NB4 (cell line): ENCODE measurements around the gene NUPR1.

Source experiments
- MAX ChIP-seq: IDR thresholded peaks from 2 replicates; pipeline ENCODE4 v1.6.1; 2011; ENCODE audit warnings: low read depth, low read length
- POLR2A ChIP-seq: IDR thresholded peaks from 2 replicates; pipeline ENCODE4 v1.6.1; 2011; ENCODE audit warnings: mild to moderate bottlenecking; ENCODE audit not compliant: insufficient read length; ENCODE audit errors: extremely low read depth
- TF ChIP-seq, protein P1 (sequence below): IDR thresholded peaks from one replicate; pipeline ENCODE4 v1.5.1; 2012; ENCODE audit warnings: low read depth, low read length

- TF ChIP-seq, protein P1, sequence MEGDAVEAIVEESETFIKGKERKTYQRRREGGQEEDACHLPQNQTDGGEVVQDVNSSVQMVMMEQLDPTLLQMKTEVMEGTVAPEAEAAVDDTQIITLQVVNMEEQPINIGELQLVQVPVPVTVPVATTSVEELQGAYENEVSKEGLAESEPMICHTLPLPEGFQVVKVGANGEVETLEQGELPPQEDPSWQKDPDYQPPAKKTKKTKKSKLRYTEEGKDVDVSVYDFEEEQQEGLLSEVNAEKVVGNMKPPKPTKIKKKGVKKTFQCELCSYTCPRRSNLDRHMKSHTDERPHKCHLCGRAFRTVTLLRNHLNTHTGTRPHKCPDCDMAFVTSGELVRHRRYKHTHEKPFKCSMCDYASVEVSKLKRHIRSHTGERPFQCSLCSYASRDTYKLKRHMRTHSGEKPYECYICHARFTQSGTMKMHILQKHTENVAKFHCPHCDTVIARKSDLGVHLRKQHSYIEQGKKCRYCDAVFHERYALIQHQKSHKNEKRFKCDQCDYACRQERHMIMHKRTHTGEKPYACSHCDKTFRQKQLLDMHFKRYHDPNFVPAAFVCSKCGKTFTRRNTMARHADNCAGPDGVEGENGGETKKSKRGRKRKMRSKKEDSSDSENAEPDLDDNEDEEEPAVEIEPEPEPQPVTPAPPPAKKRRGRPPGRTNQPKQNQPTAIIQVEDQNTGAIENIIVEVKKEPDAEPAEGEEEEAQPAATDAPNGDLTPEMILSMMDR = no peak
- TF ChIP-seq MAX (no peak), POLR2A (no peak)
Measured at GRCh38 chr16:28555561-28555960, 16.8 kb upstream of the NUPR1 start.
